K562 (cell line): Measurements from ENCODE around the gene LRFN4. TPM values are rescaled to one million over a fixed set of nuclear protein-coding genes. Genes with fewer than 3 reads are reported as not detected.
A peak's percentile ranks its signal among the peaks of the same experiment; 100 is the strongest.

Source experiments
- ATAC-seq: fragments of 200-7000 bp; cut with Tn5 transposase; 3 replicates; pipeline ENCODE4 v1.9.1; 2020; ENCODE audit warnings: moderate library complexity
- BruUV-seq: library from RNA; stranded (reverse); fragments of 400-500 nt; replicated peaks from 2 replicates; lab custom pipeline; 2021; lab: Mats Ljungman, UMichigan
- CTCF ChIA-PET: fragments of 300-600 bp; formaldehyde crosslinking; extraction: SDS; loops from one replicate; lab custom pipeline; 2021; ENCODE audit warnings: low intra/inter-chr PET ratio; lab: Yijun Ruan, JAX
- POLR2A ChIA-PET: fragments of 300-600, 350-650 bp; sonication (Branson Sonifier 250); formaldehyde crosslinking; extraction: SDS; loops from one replicate; lab custom pipeline; 2021; ENCODE audit warnings: antibody characterized with exemption, inconsistent platforms; lab: Yijun Ruan, JAX
- DNase-seq, 4 experiments: peaks; one replicate each; pipeline versions ENCODE4 v3.0.0 to v3.0.0-alpha.2; 2011 to 2018; ENCODE audit warnings: low spot score in 3 of 4, mixed read lengths in 3 of 4; ENCODE audit errors: extremely low read depth in 1 of 4
- FAIRE-seq: peaks from 2 replicates; lab custom pipeline; 2011; peaks lifted over from hg19 to GRCh38; lab: Jason Lieb, UNC
- H2AFZ ChIP-seq: 2 replicates; pipeline ENCODE4 v1.6.0; 2011; ENCODE audit warnings: low read depth, low read length, control low read depth, inconsistent platforms
- H3K27ac ChIP-seq: fragments of 200-600 bp; 3 replicates; pipeline ENCODE4 v1.8.0; 2011; ENCODE audit warnings: low read depth, mild to moderate bottlenecking, control low read depth, inconsistent platforms, low read length, moderate library complexity, mixed read lengths; ENCODE audit errors: extremely low read depth
- H3K27me3 ChIP-seq, 2 experiments: fragments of 300-600 bp in 1 of 2; 2 replicates in 1 of 2; 3 replicates in 1 of 2; pipeline versions ENCODE4 v1.6.0 to v1.8.0; 2011; ENCODE audit warnings: inconsistent platforms in 2 of 2, low read length in 2 of 2, mild to moderate bottlenecking in 1 of 2, mixed read lengths in 1 of 2, moderate library complexity in 1 of 2; ENCODE audit not compliant: control insufficient read depth in 2 of 2, insufficient read depth in 2 of 2
- H3K36me3 ChIP-seq: fragments of 300-600 bp; 3 replicates; pipeline ENCODE4 v1.8.0; 2011; ENCODE audit warnings: mild to moderate bottlenecking, low read length, inconsistent platforms; ENCODE audit not compliant: control insufficient read depth, insufficient read depth
- H3K4me1 ChIP-seq, 2 experiments: fragments of 200-600 bp in 1 of 2; replicated peaks in 1 of 2; 2 replicates in 1 of 2; 3 replicates in 1 of 2; pipeline versions ENCODE4 v1.5.1 to v1.8.0; 2011; ENCODE audit warnings: inconsistent platforms in 2 of 2, low read length in 2 of 2, mild to moderate bottlenecking in 1 of 2, mixed read lengths in 1 of 2, moderate library complexity in 1 of 2; ENCODE audit not compliant: control insufficient read depth in 2 of 2, insufficient read depth in 2 of 2
- H3K4me2 ChIP-seq: 2 replicates; pipeline ENCODE4 v1.6.1; 2011; ENCODE audit warnings: low read length, control low read depth, inconsistent platforms, mixed read lengths; ENCODE audit not compliant: insufficient read depth
- H3K4me3 ChIP-seq: fragments of 200-600 bp; sonication (generic), shearing (Covaris generic); 2 replicates; pipeline ENCODE4 v1.5.1; 2016; ENCODE audit warnings: control low read depth, inconsistent platforms
- H3K79me2 ChIP-seq: fragments of 200-600 bp; 3 replicates; pipeline ENCODE4 v1.8.0; 2011; ENCODE audit warnings: low read length, inconsistent platforms; ENCODE audit not compliant: control insufficient read depth, insufficient read depth
- H3K9ac ChIP-seq, 2 experiments: 2 replicates each; pipeline versions ENCODE4 v1.6.0 to v1.6.1; 2011; ENCODE audit warnings: low read depth in 2 of 2, low read length in 2 of 2, control low read depth in 1 of 2, inconsistent platforms in 1 of 2, mild to moderate bottlenecking in 1 of 2, mixed read lengths in 1 of 2; ENCODE audit not compliant: insufficient read depth in 1 of 2
- H3K9me1 ChIP-seq: one replicate; pipeline ENCODE4 v1.6.0; 2011; ENCODE audit warnings: inconsistent platforms, mild to moderate bottlenecking, low read length, moderate library complexity; ENCODE audit not compliant: control insufficient read depth, insufficient read depth
- H3K9me3 ChIP-seq: replicated peaks from 2 replicates; pipeline ENCODE4 v1.5.1; 2011; ENCODE audit warnings: low read depth, low read length, inconsistent platforms; ENCODE audit not compliant: control insufficient read depth, insufficient read depth
- H4K20me1 ChIP-seq: replicated peaks from 2 replicates; pipeline ENCODE4 v1.6.1; 2011; ENCODE audit warnings: low read length, inconsistent platforms, mixed read lengths; ENCODE audit not compliant: control insufficient read depth, insufficient read depth
- ARHGAP35 ChIP-seq: fragments of 450-650 bp; IDR thresholded peaks from 2 replicates; pipeline ENCODE4 v1.6.1; 2018; ENCODE audit not compliant: partially characterized antibody
- ARNT ChIP-seq, 2 experiments: fragments of 450-650 bp; IDR thresholded peaks; 2 replicates each; pipeline ENCODE4 v1.6.1; 2016; ENCODE audit warnings: mild to moderate bottlenecking in 1 of 2
- ATF4 ChIP-seq: fragments of 450-650 bp; formaldehyde crosslinking; IDR thresholded peaks from 2 replicates; pipeline ENCODE4 v1.4.0; 2022; ENCODE audit warnings: mild to moderate bottlenecking, moderate library complexity
- ATF7 ChIP-seq: fragments of 450-650 bp; IDR thresholded peaks from 2 replicates; pipeline ENCODE4 v1.7.1; 2014; ENCODE audit warnings: mild to moderate bottlenecking, moderate library complexity
- BMI1 ChIP-seq: fragments of 150-350 bp; IDR thresholded peaks from 2 replicates; pipeline ENCODE4 v1.6.1; 2014; ENCODE audit warnings: low read length
- CC2D1A ChIP-seq: fragments of 450-650 bp; IDR thresholded peaks from 2 replicates; pipeline ENCODE4 v1.6.1; 2017; ENCODE audit warnings: mild to moderate bottlenecking
- HDAC2 ChIP-seq: fragments of 450-650 bp; IDR thresholded peaks from 2 replicates; pipeline ENCODE4 v1.6.1; 2016; ENCODE audit warnings: mild to moderate bottlenecking
- MEIS2 ChIP-seq: fragments of 450-650 bp; IDR thresholded peaks from 2 replicates; pipeline ENCODE4 v1.6.1; 2014; ENCODE audit warnings: mild to moderate bottlenecking; ENCODE audit not compliant: partially characterized antibody
- POLR2AphosphoS5 ChIP-seq: IDR thresholded peaks from 2 replicates; pipeline ENCODE4 v1.6.1; 2011; ENCODE audit warnings: mild to moderate bottlenecking, low read depth, low read length, moderate library complexity; ENCODE audit not compliant: control insufficient read depth, insufficient read depth
- PTRF ChIP-seq: fragments of 450-650 bp; IDR thresholded peaks from 2 replicates; pipeline ENCODE4 v1.6.1; 2016; ENCODE audit warnings: mild to moderate bottlenecking, missing genetic modification characterization, missing compliant biosample characterization
- RBM34 ChIP-seq: fragments of 200-400 bp; formaldehyde crosslinking; IDR thresholded peaks from 2 replicates; pipeline ENCODE4 v1.6.1; 2018; ENCODE audit warnings: low read length, borderline replicate concordance; ENCODE audit not compliant: insufficient read depth
- SMARCC2 ChIP-seq: fragments of 450-650 bp; IDR thresholded peaks from 2 replicates; pipeline ENCODE4 v1.6.1; 2017; ENCODE audit warnings: antibody characterized with exemption, moderate library complexity, mild to moderate bottlenecking, low read depth
- SPI1 ChIP-seq: IDR thresholded peaks from 2 replicates; pipeline ENCODE4 v1.6.1; 2011; ENCODE audit warnings: low read depth, low read length, control low read depth, borderline replicate concordance
- TAF7 ChIP-seq: fragments of 450-650 bp; IDR thresholded peaks from 2 replicates; pipeline ENCODE4 v1.6.1; 2016; ENCODE audit warnings: missing genetic modification characterization, missing compliant biosample characterization
- TCFL5 ChIP-seq: fragments of 250-450 bp; sonication (Bioruptor Pico); conservative IDR thresholded peaks from 2 replicates; pipeline ENCODE4 v1.6.1; 2021; ENCODE audit warnings: mild to moderate bottlenecking, moderate library complexity, matching md5 sums
- YBX1 ChIP-seq: fragments of 450-650 bp; IDR thresholded peaks from 2 replicates; pipeline ENCODE4 v1.7.1; 2016; ENCODE audit warnings: mild to moderate bottlenecking
- ZC3H11A ChIP-seq: IDR thresholded peaks from 2 replicates; pipeline ENCODE4 v1.6.1; 2012; ENCODE audit warnings: low read depth, low read length, improper control_type of control experiment
- ZNF277 ChIP-seq: fragments of 250-450 bp; sonication (Bioruptor Pico); IDR thresholded peaks from 2 replicates; pipeline ENCODE4 v1.8.0; 2022; ENCODE audit warnings: inconsistent platforms, mild to moderate bottlenecking, moderate library complexity, borderline replicate concordance
- ZNF431 ChIP-seq: sonication (generic); formaldehyde crosslinking; IDR thresholded peaks from 2 replicates; pipeline ENCODE4 v1.8.0; 2022; ENCODE audit warnings: mild to moderate bottlenecking, missing genetic modification reagents
- WGBS: fragments of 100-300 bp; shearing (Covaris generic); methylation state at CpG from one replicate; pipeline ENCODE4 v1.1.6; 2016; ENCODE audit warnings: low coverage, mixed read lengths; ENCODE audit not compliant: insufficient coverage; ENCODE audit errors: missing lambda C conversion rate; 5-methylcytosine and 5-hydroxymethylcytosine counted together
- in situ Hi-C: fragments of 300-500 bp; cut with MboI; formaldehyde crosslinking; loops from 4 replicates; pipeline ENCODE4 v1.15.0; 2018; ENCODE audit warnings: inconsistent platforms, mixed read lengths
- intact Hi-C: fragments of 100-400 bp; cut with micrococcal nuclease; formaldehyde crosslinking; loops from 2 replicates; pipeline ENCODE4 v1.14.2; 2022
- polyA plus RNA-seq, 8 experiments: library from polyadenylated mRNA; depleted of rRNA in 4 of 8; stranded (reverse) in 5 of 8; unstranded in 3 of 8; fragments of >200 nt; fragmentation: Nextera tagmentation in 2 of 8; fragmentation: Illumina TruSeq in 1 of 8; extraction: Ambion mirVana in 2 of 8; extraction: Trizol in 1 of 8; gene quantifications; 2 replicates each; pipeline versions ENCODE4 v1.2.1 to v1.2.3, GENCODE V29; 2011 to 2014; ENCODE audit warnings: inconsistent platforms in 1 of 8, missing spikeins in 1 of 8
- total RNA-seq, 7 experiments: library from RNA; depleted of rRNA in 6 of 7; stranded (reverse); fragments of >200 nt in 6 of 7; fragmentation: Illumina TruSeq in 2 of 7; extraction: Trizol in 2 of 7; gene quantifications; 2 replicates each; pipeline versions ENCODE4 v1.2.1 to v1.2.3, GENCODE V29; 2011 to 2021; ENCODE audit warnings: low replicate concordance in 1 of 7
- TF ChIP-seq, protein P1 (sequence below): fragments of 450-650 bp; conservative IDR thresholded peaks from 2 replicates; pipeline ENCODE4 v1.6.1; 2016; ENCODE audit warnings: missing genetic modification characterization, low read depth, mild to moderate bottlenecking, control low read depth, missing compliant biosample characterization

Gene LRFN4
- total and polyA plus RNA-seq, 9 of the 15 experiments (the other 6 are each of a cell fraction or from before 2014, with no cell fraction given) = 0.10 to 60.1 (median 6.7) TPM

DNA sequence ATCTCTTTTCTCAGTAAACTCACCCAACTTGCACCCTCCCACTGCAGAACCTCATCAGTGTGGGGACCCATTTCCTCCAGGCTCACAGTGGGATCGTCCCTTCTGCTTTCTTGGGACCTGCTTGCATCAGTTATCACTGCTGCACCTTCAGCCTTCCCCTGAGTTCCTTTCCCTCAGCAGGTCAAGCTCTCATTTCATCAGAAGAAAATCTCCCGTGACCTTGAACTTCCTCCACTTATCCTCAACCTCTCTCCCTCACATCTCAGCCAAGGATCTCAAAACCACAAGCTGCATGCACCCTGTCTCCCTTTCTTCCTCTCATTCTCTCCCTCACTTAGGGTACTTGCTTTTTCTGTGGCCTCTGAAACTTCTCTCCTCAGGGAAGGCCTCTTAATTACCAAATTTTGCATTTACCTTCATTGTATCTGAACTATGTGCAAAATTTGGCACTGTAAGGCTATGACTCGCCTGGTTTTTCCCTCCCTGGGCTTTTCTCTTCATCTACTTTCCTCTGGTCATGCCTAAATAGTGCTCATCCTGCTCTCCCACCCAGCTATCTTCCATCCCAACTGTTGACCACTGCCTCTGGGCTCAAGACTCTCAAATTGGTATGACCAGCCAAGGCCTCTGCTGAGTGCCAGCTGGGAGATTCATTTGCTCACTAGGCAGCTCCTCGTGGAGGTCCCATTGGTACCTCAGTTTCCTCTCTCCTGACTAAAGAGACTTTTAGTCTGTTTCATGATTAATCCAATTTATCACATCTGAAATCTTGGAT lies 16.4 kb upstream of the LRFN4 start:
- ATAC-seq = 0 out of 3 replicates have a peak, but pooled peaks have one; percentile 1
- TF ChIP-seq ARNT (IDR thresholded peaks at IDR 0.05) (no peak), SMARCC2 (no peak), RBM34 (no peak), ATF7 (peak; percentile 31; the same call in 1 of the 2 replicates), TCFL5 (CRISPR knock-in tag) (no peak), SPI1 (0 out of 2 replicates have a peak, but pooled peaks have one; percentile 6), PTRF (tag) (no peak), ZNF277 (no peak), ARHGAP35 (no peak), POLR2AphosphoS5 (no peak), MEIS2 (no peak), HDAC2 (peak; percentile 65; the same call in 1 of the 2 replicates), ATF4 (CRISPR knock-in tag) (no peak), ZNF431 (CRISPR knock-in tag) (no peak), BMI1 (no peak), YBX1 (no peak), TAF7 (no peak), ZC3H11A (no peak), CC2D1A (0 out of 2 replicates have a peak, but pooled peaks have one; percentile 13)
- TF ChIP-seq, protein P1, sequence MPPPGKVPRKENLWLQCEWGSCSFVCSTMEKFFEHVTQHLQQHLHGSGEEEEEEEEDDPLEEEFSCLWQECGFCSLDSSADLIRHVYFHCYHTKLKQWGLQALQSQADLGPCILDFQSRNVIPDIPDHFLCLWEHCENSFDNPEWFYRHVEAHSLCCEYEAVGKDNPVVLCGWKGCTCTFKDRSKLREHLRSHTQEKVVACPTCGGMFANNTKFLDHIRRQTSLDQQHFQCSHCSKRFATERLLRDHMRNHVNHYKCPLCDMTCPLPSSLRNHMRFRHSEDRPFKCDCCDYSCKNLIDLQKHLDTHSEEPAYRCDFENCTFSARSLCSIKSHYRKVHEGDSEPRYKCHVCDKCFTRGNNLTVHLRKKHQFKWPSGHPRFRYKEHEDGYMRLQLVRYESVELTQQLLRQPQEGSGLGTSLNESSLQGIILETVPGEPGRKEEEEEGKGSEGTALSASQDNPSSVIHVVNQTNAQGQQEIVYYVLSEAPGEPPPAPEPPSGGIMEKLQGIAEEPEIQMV (tag) = no peak

More for the DNA sequence above, 16.4 kb upstream of the LRFN4 start:
- H3K4me1 ChIP-seq = peaks cover 52 to 61% of the 10 kb centered on the region in 2 experiments
- CTCF ChIA-PET = no interaction called here
- no peaks in the 10 kb centered on the region for H4K20me1 ChIP-seq
- peaks cover 30% of the 10 kb centered on the region; the same call in 2 of the 3 replicates for H3K36me3 ChIP-seq
- no peaks in the 10 kb centered on the region for H3K9me1 ChIP-seq
- intact Hi-C loops = loop anchor here (5.0 kb wide), 1 partner anchor 137 kb away; the partner anchor contains the start of gene C11orf86
- in situ Hi-C loops = no loop called here
- FAIRE-seq = no peak
- POLR2A ChIA-PET = interaction anchor here (0.6 to 2.1 kb wide), 6 partner anchors 10 to 308 kb away, joined by 3 to 6 read pairs (median 3); partner anchors contain the start of gene RBM4B
- peak in 2 of 4 experiments; percentile 5 to 47 for DNase-seq
- no peaks in the 10 kb centered on the region for H3K27me3 ChIP-seq
- no TSS peak for BruUV-seq
- no peak overlapping the region for H3K4me3 ChIP-seq
- peak overlapping the region; percentile 3; the same call in 1 of the 2 replicates for H3K4me2 ChIP-seq
- no peaks in the 10 kb centered on the region for H3K9me3 ChIP-seq
- H3K27ac ChIP-seq = peak overlapping the region; percentile 10
- peaks cover 47% of the 10 kb centered on the region for H3K79me2 ChIP-seq
- peak overlapping the region; percentile 46 to 78; a peak in 3 of 4 replicates for H3K9ac ChIP-seq
- 23% methylated on average over 4 of the region's 4 CpGs for WGBS
- no peak overlapping the region for H2AFZ ChIP-seq
